DND-41 (cell line): Measurements from ENCODE around the gene ELF3.

ENCODE experiments used
- CTCF ChIP-seq: IDR thresholded peaks from 2 replicates; pipeline ENCODE4 v1.5.1; 2012; ENCODE audit warnings: borderline replicate concordance, low read length, moderate library complexity, mild to moderate bottlenecking; ENCODE audit not compliant: poor library complexity, severe bottlenecking; ENCODE audit errors: extremely low read depth
- EZH2 ChIP-seq: IDR thresholded peaks from 3 replicates; pipeline ENCODE4 v1.6.1; 2012; ENCODE audit warnings: borderline replicate concordance, low read depth, mild to moderate bottlenecking, moderate library complexity, low read length, inconsistent platforms; ENCODE audit not compliant: severe bottlenecking

GRCh38 chr1:202004711-202005110 is 5.7 kb upstream of the ELF3 start:
- no peak for TF ChIP-seq CTCF
- no peak for TF ChIP-seq EZH2
